SK-MEL-5 (cell line): ENCODE measurements around the gene AKAP10. TPM values are rescaled to one million over a fixed set of nuclear protein-coding genes. Genes with fewer than 3 reads are reported as not detected.
"Not testable (repeated sequence)": the region's sequence is repeated elsewhere in the genome, so short reads cannot be mapped to it uniquely, and the experiment has no call there.

Experiments used
- DNase-seq: peaks from one replicate; pipeline ENCODE4 v3.0.0-alpha.2; 2016; ENCODE audit warnings: low read depth, low spot score
- in situ Hi-C: cut with HindIII; loops from 2 replicates; pipeline ENCODE4 v1.10.0; 2016; ENCODE audit warnings: low sequenced_read_pairs, high pct_unique_total_duplicates, low pct_unique_long_range_greater_than_20kb
- total RNA-seq: library from RNA; depleted of rRNA; stranded (reverse); fragments of >200 nt; shearing (Covaris generic); gene quantifications from 2 replicates; pipeline ENCODE4 v1.2.3, GENCODE V29; 2014

Gene AKAP10
- total RNA-seq, 1 experiment from 2014 or later: 25.4 TPM

DNA sequence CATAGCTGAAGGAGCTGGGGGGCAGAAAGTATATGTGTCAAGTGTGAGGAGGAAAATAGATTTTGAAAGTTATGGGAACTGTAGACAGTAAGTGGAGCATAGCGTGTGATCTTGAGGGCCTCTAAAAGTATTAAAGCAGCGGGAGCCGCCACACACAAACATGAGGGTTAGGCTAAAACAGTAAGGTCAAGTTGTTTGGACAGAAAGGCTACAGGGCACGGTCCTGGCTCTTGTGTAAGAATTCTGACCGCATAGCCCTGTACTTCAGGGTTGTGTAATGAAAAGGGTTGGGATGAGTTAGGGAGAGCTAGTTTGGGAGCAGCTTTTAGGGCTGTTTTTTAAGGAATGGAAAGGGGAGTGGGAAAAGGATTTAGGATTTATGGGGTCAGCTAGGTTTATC is 87.1 kb downstream of the AKAP10 start:
- DNase-seq, in situ Hi-C loops: not testable (repeated sequence)

DNA sequence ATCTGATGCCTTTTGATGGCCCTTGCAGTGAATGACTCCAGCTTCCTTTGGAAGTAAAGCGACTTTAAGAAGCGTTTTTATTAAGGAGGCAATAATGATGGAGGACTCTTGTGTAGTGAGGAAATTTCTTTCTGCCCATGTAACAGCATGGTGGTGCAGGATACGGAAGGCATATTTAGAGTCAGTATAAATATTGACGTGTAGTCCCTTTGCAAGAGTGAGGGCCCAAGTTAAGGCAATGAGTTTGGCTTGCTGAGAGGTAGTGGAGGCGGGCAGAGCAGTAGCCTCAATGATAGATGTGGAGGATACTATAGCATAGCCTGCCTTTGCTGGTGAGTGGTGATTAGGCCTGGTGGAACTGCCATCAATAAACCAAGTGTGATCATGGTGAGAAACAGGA is 87.6 kb downstream of the AKAP10 start:
- in situ Hi-C loops, DNase-seq: not testable (repeated sequence)

DNA sequence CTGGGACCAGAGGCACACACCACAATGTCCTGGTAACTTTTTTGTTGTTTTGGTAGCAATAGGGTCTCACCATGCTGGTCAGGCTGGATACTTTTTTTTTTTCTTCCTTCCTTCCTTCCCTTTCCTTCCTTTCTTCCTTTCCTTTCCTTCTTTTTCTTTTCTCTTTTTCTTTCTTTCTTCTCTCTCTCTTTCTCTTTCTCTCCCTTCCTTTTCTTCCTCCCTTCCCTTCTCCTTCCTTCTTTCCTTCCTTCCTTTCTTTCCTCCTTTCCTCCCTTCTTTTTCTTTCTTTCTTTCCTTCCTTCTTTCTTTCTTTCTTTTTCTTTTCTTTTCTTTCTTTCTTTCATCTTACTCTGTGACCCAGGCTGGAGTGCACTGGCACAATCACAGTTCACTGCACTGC is 91.5 kb downstream of the AKAP10 start:
- DNase-seq: no peak
- in situ Hi-C loops: no loop called here

DNA sequence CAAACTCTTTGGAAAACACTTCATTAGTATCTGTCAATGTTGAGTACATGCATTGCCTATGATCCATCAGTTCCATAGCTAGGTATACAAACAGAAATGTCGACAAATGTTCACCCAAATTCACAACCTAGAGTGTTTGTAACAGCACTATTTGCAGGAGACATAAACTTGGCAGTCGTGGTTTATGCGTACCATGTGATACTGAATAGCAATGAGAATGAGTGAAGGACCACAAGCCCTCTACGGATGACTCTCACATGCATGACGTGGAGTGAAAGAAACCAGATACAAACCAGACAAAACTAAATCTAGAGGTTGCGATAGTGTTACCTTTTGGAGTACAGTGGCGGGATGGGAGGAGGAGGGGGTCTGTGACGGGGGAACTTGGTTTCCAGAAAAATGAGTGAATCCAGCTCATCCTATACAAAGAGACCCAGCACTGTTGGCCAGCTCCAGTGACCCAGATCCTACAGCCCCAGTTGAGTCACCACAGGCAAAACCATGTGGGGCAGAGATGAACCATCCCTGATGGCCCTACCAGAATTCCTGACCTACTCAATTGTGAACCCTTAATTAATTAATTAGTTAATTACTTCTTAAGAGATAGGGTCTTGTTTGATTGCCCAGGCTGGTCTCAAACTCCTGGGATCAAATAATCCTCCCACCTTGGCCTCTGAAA is 94.0 kb downstream of the AKAP10 start:
- no peak for DNase-seq
- in situ Hi-C loops: no loop called here

DNA sequence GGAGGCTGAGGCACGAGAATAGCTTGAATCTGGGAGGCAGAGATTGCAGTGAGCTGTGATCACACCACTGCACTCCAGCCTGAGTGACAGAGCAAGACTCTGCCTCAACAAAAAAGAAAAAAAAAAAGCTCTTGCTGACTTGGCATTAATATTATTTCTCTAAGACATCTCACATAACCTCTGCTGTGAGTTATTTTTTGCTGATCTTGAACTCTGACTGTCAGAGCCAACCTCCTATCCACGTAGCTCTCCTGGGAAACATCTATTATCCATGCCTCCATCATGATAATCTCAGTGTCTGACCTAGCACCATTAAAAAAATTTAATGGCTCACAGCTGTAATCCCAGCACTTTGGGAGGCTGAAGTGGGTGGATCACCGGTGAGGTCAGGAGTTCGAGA is 97.2 kb downstream of the AKAP10 start:
- no peak for DNase-seq
- in situ Hi-C loops: no loop called here

DNA sequence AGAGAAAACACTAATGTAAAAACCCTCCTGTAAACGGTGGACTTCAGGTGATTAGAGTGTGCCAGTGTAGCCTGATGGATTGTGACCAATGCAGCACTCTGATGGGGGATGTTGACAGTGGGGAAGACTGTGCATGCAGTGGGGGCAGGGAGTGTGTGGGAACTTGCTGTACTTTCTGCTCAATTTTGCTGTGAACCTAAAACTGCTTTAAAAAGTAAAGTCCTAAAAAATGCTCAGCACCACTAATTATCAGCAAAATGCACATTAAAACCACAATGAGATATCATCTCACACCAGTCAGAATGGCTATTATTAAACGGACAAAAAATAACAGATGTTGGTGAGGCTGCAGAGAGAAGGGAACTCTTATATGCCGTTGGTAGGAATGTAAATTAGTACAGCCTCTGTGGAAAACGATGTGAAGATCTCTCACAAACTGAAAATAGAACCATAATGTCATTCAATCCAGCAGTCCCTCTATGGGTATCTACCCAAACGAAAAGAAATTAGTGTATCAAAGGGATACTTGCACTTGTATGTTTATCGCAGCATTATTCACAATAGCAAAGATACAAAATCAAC is 100.2 kb downstream of the AKAP10 start:
- in situ Hi-C loops: no loop called here
- no peak for DNase-seq

DNA sequence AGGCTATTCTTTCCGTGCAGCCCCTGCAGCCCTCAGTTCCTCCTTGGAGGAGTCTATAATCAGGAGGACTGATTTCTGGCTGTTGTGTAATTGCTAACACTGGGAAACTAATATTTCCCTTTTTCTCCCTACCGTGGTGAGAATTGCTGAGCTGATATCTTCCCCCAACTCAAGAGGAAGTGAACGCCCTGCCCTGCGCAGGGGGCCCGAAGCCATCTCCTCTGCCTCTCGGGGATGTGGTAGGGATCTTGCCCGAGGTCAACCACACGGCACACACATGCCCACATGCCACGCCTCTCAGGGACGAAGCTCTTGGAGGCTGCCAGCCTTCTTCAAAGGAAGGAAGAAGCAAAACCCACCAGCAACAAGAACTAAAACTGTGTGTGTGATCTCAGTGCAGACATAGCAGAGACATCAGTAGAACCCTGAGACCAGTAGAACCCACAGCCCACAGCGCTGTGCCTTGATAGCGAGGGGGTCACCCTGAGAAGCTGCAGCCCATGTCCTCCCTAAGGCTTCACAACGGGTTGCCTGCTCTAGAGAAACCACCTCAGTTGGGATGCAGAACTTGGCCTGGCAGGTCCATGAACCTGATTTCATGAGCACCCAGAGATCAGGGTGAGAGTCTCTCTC is 101.0 kb downstream of the AKAP10 start:
- DNase-seq: no peak
- in situ Hi-C loops: no loop called here

DNA sequence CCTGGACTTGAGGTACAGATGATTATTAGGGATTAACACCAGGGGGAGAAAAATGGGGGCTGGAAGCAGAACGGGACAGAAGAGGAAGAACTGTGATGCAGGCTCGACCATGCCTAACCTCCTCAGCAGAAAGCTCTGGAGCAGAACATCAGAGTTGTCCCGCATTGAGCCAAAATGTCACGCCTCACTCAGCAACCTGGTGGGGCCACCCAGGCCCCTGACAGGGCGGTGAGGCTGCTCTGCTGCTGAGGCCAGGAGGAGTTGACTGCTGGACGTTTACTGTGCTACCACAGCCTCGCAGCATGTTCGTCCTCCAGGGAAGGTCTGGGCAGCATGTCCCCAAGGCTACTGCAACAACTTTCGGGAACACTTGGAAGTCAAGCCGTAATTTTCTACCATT is 103.4 kb downstream of the AKAP10 start:
- no peak for DNase-seq
- in situ Hi-C loops: no loop called here

DNA sequence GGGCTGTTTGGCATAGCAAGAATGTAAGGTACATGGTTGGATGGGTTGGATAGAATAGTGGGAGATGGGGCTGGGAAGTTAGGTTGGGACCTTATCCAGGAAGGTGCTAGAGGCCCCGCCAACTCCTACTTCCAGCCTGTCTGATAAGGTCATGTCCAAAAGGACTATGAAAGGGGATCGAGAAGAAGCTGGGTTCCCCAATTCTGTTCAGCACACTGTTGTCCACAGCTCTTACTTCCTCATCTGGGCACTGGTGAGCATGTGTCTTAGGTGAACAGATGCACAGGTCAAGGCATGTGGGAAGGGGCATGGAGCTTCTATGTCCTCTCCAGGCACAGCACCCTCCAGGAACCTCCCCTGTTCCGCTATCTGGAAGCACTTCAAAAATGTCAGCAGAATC is 104.3 kb downstream of the AKAP10 start:
- in situ Hi-C loops: no loop called here
- no peak for DNase-seq

DNA sequence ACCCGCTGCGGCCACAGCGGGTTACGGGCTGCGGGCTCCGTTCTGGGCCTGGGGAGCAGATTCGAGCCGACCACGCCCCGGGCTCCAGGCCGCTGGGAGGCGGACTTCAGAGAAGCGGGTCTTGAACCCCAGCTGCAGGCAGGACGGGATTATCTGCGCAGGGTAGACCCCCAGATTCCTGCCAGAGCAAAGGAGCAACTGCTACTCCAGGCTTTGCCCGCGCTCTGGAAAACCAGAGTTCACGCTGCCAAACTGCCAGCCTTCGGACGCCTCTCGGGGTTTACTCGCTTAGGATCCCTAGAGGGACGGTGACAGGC is 109.6 kb downstream of the AKAP10 start:
- in situ Hi-C loops: no loop called here
- no peak for DNase-seq

DNA sequence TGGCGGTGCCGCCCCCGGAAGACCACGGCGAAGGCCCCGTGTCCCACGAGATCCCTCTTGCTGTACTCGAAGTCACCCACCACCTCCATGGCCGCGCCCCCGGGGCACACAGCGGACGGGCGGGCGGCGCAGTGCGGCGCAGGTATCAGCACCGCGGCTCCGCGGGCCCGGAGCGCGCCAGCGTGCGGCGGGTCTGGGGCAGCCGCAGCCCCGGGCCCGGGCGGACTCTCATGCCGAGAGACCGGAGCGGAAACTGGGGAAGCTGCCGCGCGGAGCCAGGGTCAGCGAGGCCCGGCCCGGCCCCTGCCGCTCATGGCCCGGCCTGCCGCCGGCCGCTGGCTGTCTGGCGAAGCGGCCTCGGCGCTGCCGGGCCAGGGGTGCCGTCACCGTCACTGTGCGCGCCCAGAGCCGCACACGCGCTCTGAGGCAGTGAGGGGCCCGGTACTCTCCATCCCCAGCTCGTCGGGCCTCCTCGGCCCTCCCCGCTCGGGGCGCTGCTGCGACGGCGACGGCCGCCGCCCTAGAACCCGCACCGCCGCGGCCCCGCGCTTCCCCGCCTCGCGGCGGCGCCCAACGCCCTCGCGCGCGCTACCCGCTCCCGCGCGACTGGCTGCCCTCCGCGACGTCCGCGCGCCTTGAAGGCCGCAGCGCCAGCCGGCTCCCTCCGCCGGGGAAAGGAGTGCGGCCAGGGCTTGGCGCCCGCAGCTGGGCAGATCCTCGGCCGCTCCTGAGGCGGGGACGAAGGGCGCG is 110.1 kb downstream of the AKAP10 start, which contains the start of gene ULK2:
TSS of gene ULK2 (minus strand) at position 608 of the 750 bp plus-strand sequence. CDS start at position 89, 519 bp downstream.
- in situ Hi-C loops: no loop called here
- no peak for DNase-seq

DNA sequence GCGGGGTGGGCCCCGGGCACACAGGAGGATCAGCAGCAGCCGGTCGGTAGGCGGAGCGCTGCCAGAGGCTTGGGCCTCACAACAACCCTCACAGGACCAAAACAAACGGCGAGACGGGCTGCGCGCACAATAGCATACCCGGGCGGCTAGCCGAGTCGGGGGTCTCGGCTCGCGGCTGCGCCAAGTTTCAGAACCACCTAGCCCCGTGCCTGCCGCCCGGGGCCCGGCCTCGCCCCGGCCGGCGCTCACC is 110.6 kb downstream of the AKAP10 start:
- DNase-seq: peak; percentile 44
- in situ Hi-C loops: no loop called here

DNA sequence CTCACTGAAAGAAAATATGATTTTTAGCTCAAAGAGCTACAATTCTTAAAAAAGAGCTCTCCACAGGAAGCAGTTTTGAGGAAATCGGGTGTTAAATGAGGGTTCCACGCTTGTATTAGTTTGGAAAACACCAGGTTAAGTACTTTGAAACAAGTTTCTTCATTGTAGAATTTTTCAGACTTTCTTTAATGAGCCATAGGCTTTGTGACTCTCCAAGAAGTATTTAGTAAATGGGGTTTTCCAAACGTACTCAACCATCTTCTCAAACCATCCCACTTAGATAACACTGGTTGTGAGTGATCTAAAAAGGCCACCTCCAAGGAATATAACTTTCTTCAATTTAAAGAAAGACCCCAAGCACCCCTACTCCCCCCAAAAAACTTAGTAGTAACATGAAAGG is 112.6 kb downstream of the AKAP10 start:
- in situ Hi-C loops: no loop called here

DNA sequence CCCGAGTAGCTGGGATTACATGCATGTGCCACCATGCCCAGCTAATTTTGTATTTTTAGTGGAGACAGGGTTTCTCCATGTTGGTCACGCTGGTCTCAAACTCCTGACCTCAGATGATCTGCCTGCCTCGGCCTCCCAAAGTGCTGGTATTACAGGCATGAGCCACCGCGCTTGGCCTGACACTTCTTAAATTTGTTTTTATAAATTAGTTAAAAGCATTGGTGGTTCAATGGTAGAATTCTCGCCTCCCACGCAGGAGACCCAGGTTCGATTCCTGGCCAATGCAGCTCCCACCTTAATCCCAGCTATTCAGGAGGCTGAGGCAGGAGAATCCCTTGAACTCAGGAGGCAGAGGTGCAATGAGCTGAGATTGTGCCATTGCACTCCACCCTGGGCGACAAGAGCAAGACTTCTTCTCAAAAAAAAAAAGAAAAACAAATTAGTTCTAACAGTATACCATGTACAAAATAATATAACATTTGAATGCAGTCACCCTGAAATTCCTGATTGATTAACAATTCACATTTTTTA is 116.9 kb downstream of the AKAP10 start:
- DNase-seq, in situ Hi-C loops: not testable (repeated sequence)

More for the DNA sequence above, 112.6 kb downstream of the AKAP10 start:
- no peak for DNase-seq

DNA sequence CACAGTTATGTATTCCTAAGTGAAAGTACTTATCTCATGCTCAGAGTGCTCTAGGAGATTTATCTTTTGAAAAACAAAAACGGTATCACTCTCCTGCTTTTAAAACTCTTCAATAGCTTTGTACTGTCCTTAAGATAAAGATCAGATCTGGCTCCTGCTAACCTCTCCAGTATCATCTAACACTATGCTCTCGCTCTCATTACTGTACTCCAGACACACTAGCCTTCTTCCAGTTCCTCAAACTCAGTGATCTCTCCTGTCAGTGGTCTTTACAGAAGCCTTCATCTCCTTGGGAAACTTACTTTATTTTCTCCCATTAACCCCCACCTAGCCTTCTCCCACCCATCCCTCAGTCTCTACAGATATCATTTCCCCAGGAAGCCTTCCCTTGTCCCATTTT is 120.0 kb downstream of the AKAP10 start:
- in situ Hi-C loops: no loop called here
- no peak for DNase-seq
